Measurements from ENCODE around the gene REEP1.

The REEP1 gene

GRCh38 chr2:86224645-86225355 lies 112.6 kb downstream of the REEP1 start:
- no peak for DNase-seq (ENCODE audit: low spot score)
- peak; percentile 29 for TF ChIP-seq CTCF (IDR thresholded peaks at IDR 0.05; ENCODE audit: extremely low read depth, insufficient read depth, missing control alignments)
- in situ Hi-C loops (cut with MboI; ENCODE audit: low pct_unique_long_range_greater_than_20kb, low sequenced_read_pairs, unreplicated experiment) = loop anchor here (5.0 kb wide), 1 partner anchor 138 kb away; no protein-coding TSS in a partner anchor

DNA sequence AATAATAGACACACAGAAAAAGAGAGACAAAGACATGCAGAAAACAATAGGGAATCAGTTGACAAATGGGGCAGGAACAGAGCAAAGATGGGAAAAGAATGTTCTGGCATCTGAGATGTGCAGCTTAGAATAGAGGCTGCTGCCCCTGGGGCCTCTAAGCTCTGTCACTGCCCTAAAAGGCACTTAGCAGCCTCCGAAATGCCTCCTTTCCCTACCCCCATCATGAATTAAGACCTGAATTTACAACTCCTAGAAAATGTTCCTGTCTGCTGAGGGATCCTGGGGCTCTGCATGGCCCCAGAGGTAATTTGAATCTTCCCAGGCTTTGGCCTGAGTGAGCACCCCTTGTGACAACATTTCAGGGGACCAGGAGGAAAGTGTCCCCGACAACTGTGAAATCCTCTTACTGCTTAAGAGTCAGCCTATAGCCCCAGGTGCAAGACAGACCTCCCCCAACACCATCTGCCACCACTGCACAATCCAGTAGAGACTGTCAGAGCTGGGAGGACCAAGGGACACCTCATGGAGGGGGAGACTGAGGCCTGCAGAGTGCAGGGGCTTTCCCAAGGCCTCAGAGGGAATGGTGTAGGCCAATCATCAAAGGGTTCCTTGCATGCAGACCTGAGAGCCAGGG lies 113.4 kb downstream of the REEP1 start:
- in situ Hi-C loops (cut with MboI; ENCODE audit: low pct_unique_long_range_greater_than_20kb, low sequenced_read_pairs, unreplicated experiment) = loop anchor here (5.0 kb wide), 1 partner anchor 138 kb away; no protein-coding TSS in a partner anchor
- DNase-seq (ENCODE audit: low spot score) = no peak
- no peak for TF ChIP-seq CTCF (IDR thresholded peaks at IDR 0.05; ENCODE audit: extremely low read depth, insufficient read depth, missing control alignments)

DNA sequence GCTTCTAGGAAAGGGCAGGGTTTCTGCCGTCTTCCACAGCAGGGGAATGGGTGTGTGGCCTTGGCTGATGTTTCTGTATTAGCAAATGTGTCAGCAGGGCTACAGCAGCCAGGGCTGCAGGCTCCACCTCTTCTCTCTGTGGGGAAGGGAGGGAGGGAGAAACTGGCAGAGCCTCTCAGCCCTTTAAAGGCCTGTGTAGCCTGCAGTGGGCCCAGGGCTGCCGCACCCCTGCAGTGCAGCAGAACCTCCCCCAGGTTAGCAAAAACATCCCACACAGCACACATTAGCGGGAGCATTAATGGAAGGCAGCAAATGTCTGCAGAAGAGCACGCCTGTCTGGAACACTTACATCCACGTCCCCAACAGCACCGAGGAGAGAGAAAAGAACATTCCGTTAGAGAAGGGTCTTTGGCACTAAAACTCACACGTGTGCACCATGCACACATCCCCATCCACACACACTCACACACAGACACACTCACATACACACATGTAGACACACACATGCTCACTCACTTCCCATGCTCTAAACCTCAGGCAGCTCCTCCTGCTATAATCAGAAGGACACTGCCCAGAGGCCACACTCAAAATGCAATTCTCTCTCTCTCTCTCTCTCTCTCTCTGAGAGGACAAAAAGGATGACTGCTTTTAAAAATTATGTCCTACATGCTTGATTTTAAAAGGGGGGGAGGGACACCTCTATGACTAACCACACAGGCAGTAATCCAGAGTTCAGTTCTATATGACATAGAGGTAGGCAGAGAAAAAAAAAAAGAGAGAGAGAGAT lies 114.1 kb downstream of the REEP1 start:
- DNase-seq (ENCODE audit: low spot score) = no peak
- no peak for TF ChIP-seq CTCF (IDR thresholded peaks at IDR 0.05; ENCODE audit: extremely low read depth, insufficient read depth, missing control alignments)
- in situ Hi-C loops (cut with MboI; ENCODE audit: low pct_unique_long_range_greater_than_20kb, low sequenced_read_pairs, unreplicated experiment) = loop anchor here (5.0 kb wide), 1 partner anchor 139 kb away; no protein-coding TSS in a partner anchor

GRCh38 chr2:86221066-86221684 lies 116.3 kb downstream of the REEP1 start:
- DNase-seq (ENCODE audit: low spot score) = peak; percentile 66
- peak; percentile 83 for TF ChIP-seq CTCF (IDR thresholded peaks at IDR 0.05; ENCODE audit: extremely low read depth, insufficient read depth, missing control alignments)
- in situ Hi-C loops (cut with MboI; ENCODE audit: low pct_unique_long_range_greater_than_20kb, low sequenced_read_pairs, unreplicated experiment) = loop anchor here (5.0 kb wide), 1 partner anchor 141 kb away; no protein-coding TSS in a partner anchor

- in situ Hi-C loops (cut with MboI; ENCODE audit: low pct_unique_long_range_greater_than_20kb, low sequenced_read_pairs, unreplicated experiment) = loop anchor here (5.0 kb wide), 1 partner anchor 142 kb away; no protein-coding TSS in a partner anchor
- no peak for TF ChIP-seq CTCF (IDR thresholded peaks at IDR 0.05; ENCODE audit: extremely low read depth, insufficient read depth, missing control alignments)
- DNase-seq (ENCODE audit: low spot score) = no peak
Measured at GRCh38 chr2:86219896-86220295, 117.5 kb downstream of the REEP1 start.

DNA sequence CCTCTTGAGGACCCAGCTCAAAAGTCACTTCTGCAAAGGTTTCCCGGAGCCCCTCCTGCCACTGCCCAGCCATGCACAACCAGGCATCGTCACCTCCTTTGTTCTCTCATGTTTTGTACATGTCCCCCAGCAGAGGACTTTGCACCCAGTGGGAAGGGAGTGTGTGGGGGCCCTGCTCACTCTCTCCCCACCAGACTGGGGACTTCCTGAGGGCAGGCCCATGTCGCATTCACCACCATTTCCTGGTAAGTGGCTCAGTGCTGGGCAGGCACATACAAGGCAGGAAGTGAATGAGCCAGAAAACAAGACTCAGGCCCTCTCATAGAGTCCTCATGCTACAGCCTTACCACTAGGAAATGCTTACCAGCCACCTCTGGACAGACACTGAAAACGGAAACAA lies 119.3 kb downstream of the REEP1 start:
- DNase-seq (ENCODE audit: low spot score) = no peak
- TF ChIP-seq CTCF (IDR thresholded peaks at IDR 0.05; ENCODE audit: extremely low read depth, insufficient read depth, missing control alignments) = no peak
- in situ Hi-C loops (cut with MboI; ENCODE audit: low pct_unique_long_range_greater_than_20kb, low sequenced_read_pairs, unreplicated experiment) = no loop called here

All from GM13977 (cell line).